Lung (tissue), 12 donors: ENCODE results near the gene ADGRG1. TPM values are rescaled to one million over a fixed set of nuclear protein-coding genes. Genes with fewer than 3 reads are reported as not detected.

Experiments
- ATAC-seq: fragments of 200-7000 bp; cut with Tn5 transposase; one replicate; pipeline ENCODE4 v1.9.1; 2020; ENCODE audit warnings: moderate number of reproducible peaks; ENCODE audit not compliant: insufficient read depth, low FRiP score
- DNase-seq, 3 donors: peaks; one replicate each; pipeline ENCODE4 v3.0.0-alpha.2; 2013 to 2017
- H3K27ac ChIP-seq, 2 donors: one replicate each; pipeline ENCODE4 v1.5.1; 2013; ENCODE audit warnings: mild to moderate bottlenecking in 2 of 2, moderate library complexity in 2 of 2, control low read depth in 1 of 2, inconsistent platforms in 1 of 2, low read depth in 1 of 2, low read length in 1 of 2
- H3K27me3 ChIP-seq, 3 donors: one replicate each; pipeline ENCODE4 v1.5.1; 2013; ENCODE audit warnings: low read length in 2 of 3; ENCODE audit not compliant: control insufficient read depth in 3 of 3, insufficient read depth in 3 of 3
- H3K36me3 ChIP-seq, 4 donors: one replicate each; pipeline ENCODE4 v1.5.1; 2013; ENCODE audit warnings: low read length in 4 of 4, mild to moderate bottlenecking in 1 of 4, moderate library complexity in 1 of 4; ENCODE audit not compliant: control insufficient read depth in 4 of 4, insufficient read depth in 4 of 4
- H3K4me1 ChIP-seq, 5 donors: one replicate each; pipeline ENCODE4 v1.5.1; 2013; ENCODE audit warnings: low read length in 5 of 5, mild to moderate bottlenecking in 2 of 5, moderate library complexity in 1 of 5; ENCODE audit not compliant: control insufficient read depth in 5 of 5, insufficient read depth in 5 of 5
- H3K4me3 ChIP-seq: one replicate; pipeline ENCODE4 v1.5.1; 2013; ENCODE audit warnings: mild to moderate bottlenecking, control low read depth, moderate library complexity
- H3K9ac ChIP-seq, 2 donors: one replicate each; pipeline ENCODE4 v1.5.1; 2013; ENCODE audit warnings: low read length in 2 of 2, control low read depth in 1 of 2; ENCODE audit not compliant: insufficient read depth in 1 of 2
- H3K9me3 ChIP-seq, 4 donors: one replicate each; pipeline ENCODE4 v1.5.1; 2013; ENCODE audit warnings: low read length in 3 of 4, mild to moderate bottlenecking in 1 of 4, moderate library complexity in 1 of 4; ENCODE audit not compliant: control insufficient read depth in 4 of 4, insufficient read depth in 3 of 4
- WGBS, 2 donors: extraction: QIAGEN DNeasy Blood & Tissue Kit; methylation state at CpG; one replicate each; pipeline ENCODE4 v1.1.7; 2013; 5-methylcytosine and 5-hydroxymethylcytosine counted together
- polyA plus RNA-seq, 2 donors: library from polyadenylated mRNA; stranded (reverse); fragments of 200-250 nt; gene quantifications; one replicate each; pipeline ENCODE4 v1.2.1, GENCODE V29; 2013
- total RNA-seq, 2 donors: library from RNA; depleted of rRNA in 1 of 2; stranded (reverse); fragments of >200 nt in 1 of 2; gene quantifications; one replicate each; pipeline ENCODE4 v1.2.1, GENCODE V29; 2014 to 2021
- TF ChIP-seq, protein P1 (sequence below): IDR thresholded peaks from 2 replicates; pipeline ENCODE4 v1.5.1; 2012; ENCODE audit warnings: mild to moderate bottlenecking; ENCODE audit errors: control extremely low read depth, extremely low read depth
- donor health status: control.
- donor health status: control.
- donor health status: Bipolar disorder and iron deficiency.
- donor health status: healthy.
- donor health status: DM: yes; HTN: yes; CAD: no.

Gene ADGRG1
- total and polyA plus RNA-seq, 4 donors: 8.8 to 74.4 (median 28.0) TPM

DNA sequence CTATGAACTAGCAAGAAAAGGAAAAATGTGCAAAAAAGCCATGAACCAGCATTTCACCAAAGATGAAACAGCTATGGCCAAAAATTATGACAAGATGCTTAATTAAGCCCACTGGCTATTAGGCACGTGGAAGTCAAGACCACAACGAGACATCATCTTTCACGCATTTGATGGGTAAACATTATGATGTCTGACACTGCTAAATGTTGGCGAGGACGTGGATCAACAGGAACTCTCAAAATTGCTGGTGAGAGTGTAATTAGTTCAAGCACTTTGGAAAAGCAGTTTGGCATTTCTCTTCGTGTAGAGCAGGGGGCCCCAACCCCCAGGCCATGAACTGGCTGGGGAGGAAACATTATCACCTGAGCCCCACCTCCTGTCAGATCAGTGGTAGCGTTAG, 39.6 kb upstream of the ADGRG1 start:
- Histone ChIP-seq H3K36me3 (no peaks in the 10 kb centered on the region), H3K4me1 (peaks cover 0 to 6% (median 0%) of the 10 kb centered on the region in 5 donors), H3K27ac (no peak overlapping the region), H3K9me3 (no peaks in the 10 kb centered on the region), H3K4me3 (no peak overlapping the region), H3K27me3 (no peaks in the 10 kb centered on the region), H3K9ac (no peak overlapping the region)
- ATAC-seq: no peak
- no peak for DNase-seq
- 68 to 77% methylated on average over 7 of the region's 7 CpGs for WGBS, 2 donors
- TF ChIP-seq, protein P1, sequence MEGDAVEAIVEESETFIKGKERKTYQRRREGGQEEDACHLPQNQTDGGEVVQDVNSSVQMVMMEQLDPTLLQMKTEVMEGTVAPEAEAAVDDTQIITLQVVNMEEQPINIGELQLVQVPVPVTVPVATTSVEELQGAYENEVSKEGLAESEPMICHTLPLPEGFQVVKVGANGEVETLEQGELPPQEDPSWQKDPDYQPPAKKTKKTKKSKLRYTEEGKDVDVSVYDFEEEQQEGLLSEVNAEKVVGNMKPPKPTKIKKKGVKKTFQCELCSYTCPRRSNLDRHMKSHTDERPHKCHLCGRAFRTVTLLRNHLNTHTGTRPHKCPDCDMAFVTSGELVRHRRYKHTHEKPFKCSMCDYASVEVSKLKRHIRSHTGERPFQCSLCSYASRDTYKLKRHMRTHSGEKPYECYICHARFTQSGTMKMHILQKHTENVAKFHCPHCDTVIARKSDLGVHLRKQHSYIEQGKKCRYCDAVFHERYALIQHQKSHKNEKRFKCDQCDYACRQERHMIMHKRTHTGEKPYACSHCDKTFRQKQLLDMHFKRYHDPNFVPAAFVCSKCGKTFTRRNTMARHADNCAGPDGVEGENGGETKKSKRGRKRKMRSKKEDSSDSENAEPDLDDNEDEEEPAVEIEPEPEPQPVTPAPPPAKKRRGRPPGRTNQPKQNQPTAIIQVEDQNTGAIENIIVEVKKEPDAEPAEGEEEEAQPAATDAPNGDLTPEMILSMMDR: no peak

DNA sequence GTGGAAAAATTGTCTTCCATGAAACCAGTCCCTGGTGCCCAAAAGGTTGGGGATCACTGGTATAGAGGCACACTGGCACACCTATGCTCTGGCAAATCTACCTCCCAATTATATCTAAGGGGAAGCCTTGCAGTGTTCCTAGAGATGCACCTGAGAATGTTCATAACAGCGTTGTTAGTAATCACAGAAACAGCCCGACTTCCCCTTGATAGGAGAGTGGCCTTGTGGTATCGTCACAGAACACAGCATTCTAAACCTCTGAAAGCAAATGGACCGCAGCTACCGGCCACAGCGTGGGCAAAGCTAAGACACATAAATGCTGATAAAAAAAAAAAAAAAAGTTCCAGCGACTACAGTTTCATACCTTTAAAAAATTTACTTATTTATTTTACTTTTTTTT, 39.1 kb upstream of the ADGRG1 start:
- Histone ChIP-seq H3K27ac (no peak overlapping the region), H3K27me3 (no peaks in the 10 kb centered on the region), H3K9me3 (no peaks in the 10 kb centered on the region), H3K9ac (no peak overlapping the region), H3K4me3 (no peak overlapping the region), H3K36me3 (no peaks in the 10 kb centered on the region), H3K4me1 (peaks cover 0 to 6% (median 0%) of the 10 kb centered on the region in 5 donors)
- DNase-seq (no peak), ATAC-seq (no peak)
- WGBS, 2 donors: 94 to 95% methylated on average over 7 of the region's 7 CpGs
- TF ChIP-seq, protein P1: no peak

GRCh38 chr16:57590654-57591085, 37.8 kb upstream of the ADGRG1 start:
- H3K27me3 ChIP-seq: no peaks in the 10 kb centered on the region
- ATAC-seq (peak; percentile 70), DNase-seq (no peak)
- no peaks in the 10 kb centered on the region for H3K36me3 ChIP-seq
- no peak overlapping the region for H3K9ac ChIP-seq
- H3K9me3 ChIP-seq: no peaks in the 10 kb centered on the region
- TF ChIP-seq, protein P1: no peak
- WGBS, 2 donors: 29 to 45% methylated on average over 8 of the region's 8 CpGs
- peak overlapping the region in 1 of 2 donors; percentile 15 for H3K27ac ChIP-seq
- no peak overlapping the region for H3K4me3 ChIP-seq
- H3K4me1 ChIP-seq: peaks cover 0 to 6% (median 0%) of the 10 kb centered on the region in 5 donors
